GM23338 (cell line): ENCODE results near the gene RRAS. TPM values are rescaled to one million over a fixed set of nuclear protein-coding genes. Genes with fewer than 3 reads are reported as not detected.

ENCODE experiments used
- ATAC-seq: fragments of 200-7000 bp; cut with Tn5 transposase; 3 replicates; pipeline ENCODE4 v1.9.1; 2020
- DNase-seq: peaks from one replicate; pipeline ENCODE4 v3.0.0-alpha.2; 2015; ENCODE audit warnings: low spot score
- H2AFZ ChIP-seq: fragments of 200-600 bp; sonication (generic); 2 replicates; pipeline ENCODE4 v1.8.0; 2016; ENCODE audit warnings: antibody characterized with exemption, mild to moderate bottlenecking, moderate library complexity
- H3F3A ChIP-seq: fragments of 200-600 bp; sonication (generic); replicated peaks from 2 replicates; pipeline ENCODE4 v1.8.0; 2017; ENCODE audit warnings: antibody characterized with exemption, mixed run types, low read depth
- H3K27ac ChIP-seq: fragments of 200-600 bp; sonication (generic); 2 replicates; pipeline ENCODE4 v1.6.1; 2016; ENCODE audit warnings: low read depth
- H3K27me3 ChIP-seq: fragments of 200-600 bp; sonication (generic); 2 replicates; pipeline ENCODE4 v1.8.0; 2016; ENCODE audit warnings: mild to moderate bottlenecking, mixed run types, moderate library complexity; ENCODE audit not compliant: insufficient read depth
- H3K36me3 ChIP-seq: fragments of 200-600 bp; sonication (generic); 2 replicates; pipeline ENCODE4 v1.8.0; 2016; ENCODE audit warnings: mild to moderate bottlenecking; ENCODE audit not compliant: insufficient read depth
- H3K4me1 ChIP-seq: fragments of 200-600 bp; sonication (generic); 2 replicates; pipeline ENCODE4 v1.8.0; 2016; ENCODE audit warnings: mild to moderate bottlenecking, moderate library complexity; ENCODE audit not compliant: insufficient read depth
- H3K4me2 ChIP-seq: fragments of 200-600 bp; sonication (generic); 2 replicates; pipeline ENCODE4 v1.7.1; 2017; ENCODE audit warnings: mixed run types
- H3K4me3 ChIP-seq: fragments of 200-600 bp; sonication (generic); 2 replicates; pipeline ENCODE4 v1.6.1; 2016; ENCODE audit warnings: mixed run types
- H3K79me2 ChIP-seq: fragments of 200-600 bp; sonication (generic); replicated peaks from 2 replicates; pipeline ENCODE4 v1.8.0; 2017; ENCODE audit warnings: mild to moderate bottlenecking; ENCODE audit not compliant: insufficient read depth
- H3K9me2 ChIP-seq: fragments of 200-600 bp; sonication (generic); 2 replicates; pipeline ENCODE4 v1.8.0; 2017; ENCODE audit not compliant: insufficient read depth
- H4K20me1 ChIP-seq: fragments of 200-600 bp; sonication (generic); replicated peaks from 2 replicates; pipeline ENCODE4 v1.8.0; 2017; ENCODE audit warnings: mild to moderate bottlenecking; ENCODE audit not compliant: insufficient read depth
- H3K27ac Mint-ChIP-seq: 2 replicates; pipeline ENCODE4 v1.8.0; 2020; ENCODE audit warnings: inconsistent platforms, mild to moderate bottlenecking, moderate library complexity, mixed read lengths
- H3K27me3 Mint-ChIP-seq: 3 replicates; pipeline ENCODE4 v1.8.0; 2022; ENCODE audit warnings: low read depth, mild to moderate bottlenecking, moderate library complexity, mixed read lengths, inconsistent platforms; ENCODE audit not compliant: insufficient read depth, poor library complexity
- H3K36me3 Mint-ChIP-seq: 3 replicates; pipeline ENCODE4 v1.8.0; 2021; ENCODE audit warnings: low read depth, mild to moderate bottlenecking, inconsistent platforms, moderate library complexity, mixed read lengths
- H3K4me1 Mint-ChIP-seq: 3 replicates; pipeline ENCODE4 v1.8.0; 2020; ENCODE audit warnings: mild to moderate bottlenecking, inconsistent platforms, mixed read lengths
- H3K4me3 Mint-ChIP-seq: 3 replicates; pipeline ENCODE4 v1.8.0; 2021; ENCODE audit warnings: moderate library complexity, mild to moderate bottlenecking, inconsistent platforms, mixed read lengths
- H3K9me3 Mint-ChIP-seq: 3 replicates; pipeline ENCODE4 v1.8.0; 2020; ENCODE audit warnings: moderate library complexity, mild to moderate bottlenecking, inconsistent platforms, mixed read lengths
- CREB1 ChIP-seq: fragments of 250-450 bp; sonication (Bioruptor Pico); IDR thresholded peaks from 2 replicates; pipeline ENCODE4 v1.5.0; 2020; ENCODE audit warnings: low read depth, mild to moderate bottlenecking, moderate library complexity
- EZH2 ChIP-seq: fragments of 200-600 bp; sonication (generic); IDR thresholded peaks from one replicate; pipeline ENCODE4 v1.8.0; 2017; ENCODE audit warnings: antibody characterized with exemption, mild to moderate bottlenecking, low read depth; ENCODE audit not compliant: unreplicated experiment
- EZH2phosphoT487 ChIP-seq: fragments of 200-600 bp; sonication (generic); IDR thresholded peaks from one replicate; pipeline ENCODE4 v1.8.1; 2018; ENCODE audit warnings: antibody characterized with exemption; ENCODE audit not compliant: unreplicated experiment
- JUNB ChIP-seq: IDR thresholded peaks from one replicate; pipeline ENCODE4 v1.6.1; 2016; ENCODE audit warnings: antibody characterized with exemption; ENCODE audit not compliant: unreplicated experiment
- NANOG ChIP-seq: IDR thresholded peaks from 2 replicates; pipeline ENCODE4 v1.6.1; 2016; ENCODE audit warnings: antibody characterized with exemption, borderline replicate concordance
- POLR2AphosphoS5 ChIP-seq: IDR thresholded peaks from 2 replicates; pipeline ENCODE4 v1.6.1; 2016; ENCODE audit warnings: antibody characterized with exemption, low read depth
- STAT1 ChIP-seq: IDR thresholded peaks from one replicate; pipeline ENCODE4 v1.6.1; 2016; ENCODE audit warnings: antibody characterized with exemption; ENCODE audit not compliant: unreplicated experiment
- ZNF114 ChIP-seq: fragments of 250-450 bp; sonication (Bioruptor Pico); IDR thresholded peaks from 2 replicates; pipeline ENCODE4 v1.5.0; 2020; ENCODE audit warnings: mild to moderate bottlenecking, moderate library complexity
- ZNF331 ChIP-seq: fragments of 250-450 bp; sonication (Bioruptor Pico); IDR thresholded peaks from 2 replicates; pipeline ENCODE4 v1.5.0; 2020; ENCODE audit warnings: low read depth, mild to moderate bottlenecking, moderate library complexity
- ZNF462 ChIP-seq: fragments of 250-450 bp; sonication (Bioruptor Pico); IDR thresholded peaks from 2 replicates; pipeline ENCODE4 v1.5.0; 2020; ENCODE audit warnings: mild to moderate bottlenecking, moderate library complexity
- polyA plus RNA-seq: library from polyadenylated mRNA; unstranded; fragments of >200 nt; fragmentation: Nextera tagmentation; extraction: Ambion mirVana; gene quantifications from 2 replicates; pipeline ENCODE4 v1.2.1, GENCODE V29; 2016
- total RNA-seq: library from RNA; depleted of rRNA; stranded (reverse); fragments of >200 nt; shearing (Covaris generic); gene quantifications from 2 replicates; pipeline ENCODE4 v1.2.3, GENCODE V29; 2014
- TF ChIP-seq, protein P1 (sequence below), 2 experiments: fragments of 200-600 bp in 1 of 2; sonication (generic) in 1 of 2; conservative IDR thresholded peaks; 2 replicates each; pipeline versions ENCODE4 v1.5.1 to v1.6.1; 2016 to 2017; ENCODE audit warnings: antibody characterized with exemption in 2 of 2, low read depth in 2 of 2, mild to moderate bottlenecking in 2 of 2, moderate library complexity in 1 of 2
- TF ChIP-seq, protein P2 (sequence below): IDR thresholded peaks from 2 replicates; pipeline ENCODE4 v1.6.1; 2016; ENCODE audit warnings: antibody characterized with exemption

RRAS gene
- total and polyA plus RNA-seq, 2 experiments from 2014 or later: 9.3 to 30.0 TPM

GRCh38 chr19:49654581-49654980 lies 14.6 kb upstream of the RRAS start:
- Histone ChIP-seq H3K27ac (no peak overlapping the region), H3K4me3 (no peak overlapping the region), H3K36me3 (peaks cover 13% of the 10 kb centered on the region), H3K4me2 (no peak overlapping the region), H3K4me1 (no peaks in the 10 kb centered on the region), H3F3A (peaks cover 9% of the 10 kb centered on the region; the same call in 1 of the 2 replicates), H3K79me2 (no peaks in the 10 kb centered on the region), H3K9me2 (no peaks in the 10 kb centered on the region), H4K20me1 (no peaks in the 10 kb centered on the region; the same call in 1 of the 2 replicates), H2AFZ (no peak overlapping the region), H3K27me3 (no peaks in the 10 kb centered on the region)
- DNase-seq (no peak), ATAC-seq (no peak)
- Mint-ChIP-seq H3K27me3 (peaks cover 11% of the 10 kb centered on the region), H3K4me3 (no peak overlapping the region), H3K36me3 (peaks cover 69% of the 10 kb centered on the region), H3K4me1 (peaks cover 8% of the 10 kb centered on the region), H3K9me3 (peaks cover 7% of the 10 kb centered on the region; the same call in 2 of the 3 replicates), H3K27ac (no peak overlapping the region)
- TF ChIP-seq, protein P1, sequence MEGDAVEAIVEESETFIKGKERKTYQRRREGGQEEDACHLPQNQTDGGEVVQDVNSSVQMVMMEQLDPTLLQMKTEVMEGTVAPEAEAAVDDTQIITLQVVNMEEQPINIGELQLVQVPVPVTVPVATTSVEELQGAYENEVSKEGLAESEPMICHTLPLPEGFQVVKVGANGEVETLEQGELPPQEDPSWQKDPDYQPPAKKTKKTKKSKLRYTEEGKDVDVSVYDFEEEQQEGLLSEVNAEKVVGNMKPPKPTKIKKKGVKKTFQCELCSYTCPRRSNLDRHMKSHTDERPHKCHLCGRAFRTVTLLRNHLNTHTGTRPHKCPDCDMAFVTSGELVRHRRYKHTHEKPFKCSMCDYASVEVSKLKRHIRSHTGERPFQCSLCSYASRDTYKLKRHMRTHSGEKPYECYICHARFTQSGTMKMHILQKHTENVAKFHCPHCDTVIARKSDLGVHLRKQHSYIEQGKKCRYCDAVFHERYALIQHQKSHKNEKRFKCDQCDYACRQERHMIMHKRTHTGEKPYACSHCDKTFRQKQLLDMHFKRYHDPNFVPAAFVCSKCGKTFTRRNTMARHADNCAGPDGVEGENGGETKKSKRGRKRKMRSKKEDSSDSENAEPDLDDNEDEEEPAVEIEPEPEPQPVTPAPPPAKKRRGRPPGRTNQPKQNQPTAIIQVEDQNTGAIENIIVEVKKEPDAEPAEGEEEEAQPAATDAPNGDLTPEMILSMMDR (conservative IDR thresholded peaks at IDR 0.05; ENCODE audit: low read depth in 2 of 2): no peak
- TF ChIP-seq, protein P2, sequence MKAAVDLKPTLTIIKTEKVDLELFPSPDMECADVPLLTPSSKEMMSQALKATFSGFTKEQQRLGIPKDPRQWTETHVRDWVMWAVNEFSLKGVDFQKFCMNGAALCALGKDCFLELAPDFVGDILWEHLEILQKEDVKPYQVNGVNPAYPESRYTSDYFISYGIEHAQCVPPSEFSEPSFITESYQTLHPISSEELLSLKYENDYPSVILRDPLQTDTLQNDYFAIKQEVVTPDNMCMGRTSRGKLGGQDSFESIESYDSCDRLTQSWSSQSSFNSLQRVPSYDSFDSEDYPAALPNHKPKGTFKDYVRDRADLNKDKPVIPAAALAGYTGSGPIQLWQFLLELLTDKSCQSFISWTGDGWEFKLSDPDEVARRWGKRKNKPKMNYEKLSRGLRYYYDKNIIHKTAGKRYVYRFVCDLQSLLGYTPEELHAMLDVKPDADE: no peak
- no peak for TF ChIP-seq POLR2AphosphoS5
- no peak for TF ChIP-seq ZNF114 (CRISPR knock-in tag)
- no peak for TF ChIP-seq STAT1
- no peak for TF ChIP-seq NANOG

DNA sequence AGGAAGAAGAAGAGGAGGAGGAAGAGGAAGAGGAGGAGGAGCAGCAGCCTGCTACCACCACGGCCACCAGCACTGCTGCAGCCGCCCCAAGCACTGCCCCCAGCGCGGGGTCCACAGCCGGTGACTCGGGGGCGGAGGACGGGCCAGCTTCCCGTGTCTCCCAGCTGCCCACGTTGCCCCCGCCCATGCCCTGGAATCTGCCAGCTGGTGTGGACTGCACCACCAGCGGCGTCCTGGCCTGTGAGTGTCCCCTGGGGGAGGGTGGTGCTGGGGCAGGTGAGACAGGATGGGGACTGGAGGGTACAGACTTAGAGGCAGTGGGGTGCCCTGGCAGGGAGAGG lies 13.5 kb upstream of the RRAS start:
- H3F3A ChIP-seq: peaks cover 6% of the 10 kb centered on the region; the same call in 1 of the 2 replicates
- peaks cover 8% of the 10 kb centered on the region for H3K4me1 Mint-ChIP-seq
- no peaks in the 10 kb centered on the region for H3K27me3 ChIP-seq
- no peak overlapping the region for H3K27ac Mint-ChIP-seq
- no peaks in the 10 kb centered on the region for H3K9me2 ChIP-seq
- ATAC-seq (no peak), DNase-seq (no peak)
- H3K27me3 Mint-ChIP-seq: peaks cover 7% of the 10 kb centered on the region
- no peaks in the 10 kb centered on the region for H3K79me2 ChIP-seq
- peaks cover 13% of the 10 kb centered on the region for H3K36me3 ChIP-seq
- H4K20me1 ChIP-seq: no peaks in the 10 kb centered on the region; the same call in 1 of the 2 replicates
- no peak overlapping the region for H3K4me2 ChIP-seq
- H3K4me1 ChIP-seq: no peaks in the 10 kb centered on the region
- H3K36me3 Mint-ChIP-seq: peaks cover 61% of the 10 kb centered on the region
- no peak overlapping the region for H2AFZ ChIP-seq
- no peak overlapping the region for H3K27ac ChIP-seq
- no peak overlapping the region for H3K4me3 Mint-ChIP-seq
- H3K9me3 Mint-ChIP-seq: peaks cover 3% of the 10 kb centered on the region; the same call in 1 of the 3 replicates
- no peak overlapping the region for H3K4me3 ChIP-seq
- TF ChIP-seq ZNF331 (CRISPR knock-in tag) (no peak), JUNB (no peak), NANOG (no peak), EZH2 (no peak), POLR2AphosphoS5 (no peak), STAT1 (no peak), ZNF462 (no peak), CREB1 (CRISPR knock-in tag) (no peak), EZH2phosphoT487 (no peak)
- TF ChIP-seq, protein P2: no peak
